Measurements from ENCODE around the gene TPX2.
"Not testable (repeated sequence)": the region's sequence is repeated elsewhere in the genome, so short reads cannot be mapped to it uniquely, and the experiment has no call there.

The TPX2 gene

DNA sequence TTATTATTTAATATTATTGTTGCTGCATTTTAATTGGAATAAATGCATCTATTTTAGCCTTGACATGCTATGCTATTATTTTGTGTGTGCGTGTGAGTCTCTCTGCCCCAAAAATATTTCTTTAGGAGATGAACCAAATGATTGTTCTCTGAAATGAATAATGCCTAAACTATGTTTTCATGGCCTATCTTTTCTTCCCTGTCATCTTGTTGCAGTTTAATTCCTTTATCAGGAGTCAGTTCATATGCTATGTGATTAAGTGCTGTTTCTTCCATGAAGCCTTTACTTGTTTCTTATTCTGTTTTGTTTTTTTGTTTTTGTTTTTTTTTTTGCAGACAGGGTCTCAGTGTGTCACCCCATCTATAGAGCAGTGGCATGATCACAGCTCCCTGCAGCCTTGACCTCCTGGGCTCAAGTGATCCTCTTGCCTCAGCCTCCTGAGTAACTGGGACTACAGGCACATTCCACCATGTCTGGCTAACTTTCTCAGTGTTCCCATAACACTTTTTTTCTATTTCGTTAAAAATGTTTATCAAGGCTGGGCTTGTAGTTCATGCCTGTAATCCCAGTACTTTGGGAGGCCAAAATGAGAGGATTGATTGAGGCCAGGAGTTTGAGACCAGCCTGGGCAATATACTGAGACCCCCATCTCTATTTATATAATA is 25.7 kb downstream of the TPX2 start:
- no peak for DNase-seq (ENCODE audit: low read depth)

DNA sequence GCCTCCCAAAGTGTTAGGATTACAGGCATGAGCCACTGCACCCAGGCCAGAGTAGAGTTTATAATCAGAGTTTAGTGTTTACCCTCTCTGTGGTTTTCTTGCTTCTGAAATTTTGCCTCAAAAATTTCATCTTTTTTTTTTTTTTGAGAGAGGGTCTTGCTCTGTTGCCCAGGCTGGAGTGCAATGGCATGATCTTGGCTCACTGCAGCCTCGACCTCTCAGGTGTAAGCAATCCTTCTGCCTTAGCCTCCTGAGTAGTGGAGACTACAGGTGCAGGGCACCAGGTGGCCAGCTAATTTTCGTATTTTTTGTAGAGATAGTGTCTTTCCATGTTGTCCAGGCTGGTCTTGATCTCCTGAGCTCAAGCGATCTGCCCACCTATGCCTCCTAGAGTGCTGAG is 28.7 kb downstream of the TPX2 start:
- no peak for DNase-seq (ENCODE audit: low read depth)

DNA sequence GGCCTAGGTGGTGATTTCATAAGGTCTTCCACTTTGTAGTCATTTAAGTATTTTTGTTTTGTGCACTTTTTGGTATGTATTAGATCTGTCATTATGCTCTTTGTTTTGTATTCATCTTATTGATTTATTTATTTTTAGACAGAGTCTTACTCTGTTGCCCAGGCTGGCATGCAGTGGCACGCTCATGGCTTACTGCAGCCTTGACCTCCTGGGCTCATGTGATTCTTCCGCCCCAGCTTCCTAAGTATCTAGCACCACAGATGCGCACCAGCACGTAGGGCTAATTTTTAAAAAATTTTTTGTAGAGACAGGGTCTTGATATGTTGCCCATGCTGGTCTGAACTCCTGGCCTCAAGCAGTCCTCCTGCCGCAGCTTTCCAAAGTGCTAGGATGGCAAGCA is 30.6 kb downstream of the TPX2 start:
- DNase-seq (ENCODE audit: low read depth) = no peak

DNA sequence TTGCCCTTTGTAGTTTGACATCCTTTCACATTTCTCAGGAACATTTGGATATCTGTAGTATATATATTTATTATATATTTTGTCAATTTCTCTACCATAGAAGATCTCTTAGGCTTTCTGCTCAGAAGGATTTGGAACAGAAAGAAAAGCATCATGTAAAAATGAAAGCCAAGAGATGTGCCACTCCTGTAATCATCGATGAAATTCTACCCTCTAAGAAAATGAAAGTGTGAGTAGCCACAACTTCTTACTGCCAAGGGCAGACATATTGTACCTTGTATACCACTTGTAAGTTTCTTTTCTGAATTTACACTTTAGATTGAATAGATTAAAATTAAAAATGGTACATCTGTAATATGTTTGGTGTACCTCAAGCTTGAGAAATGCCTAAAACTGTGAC is 31.2 kb downstream of the TPX2 start:
- no peak for DNase-seq (ENCODE audit: low read depth)

DNA sequence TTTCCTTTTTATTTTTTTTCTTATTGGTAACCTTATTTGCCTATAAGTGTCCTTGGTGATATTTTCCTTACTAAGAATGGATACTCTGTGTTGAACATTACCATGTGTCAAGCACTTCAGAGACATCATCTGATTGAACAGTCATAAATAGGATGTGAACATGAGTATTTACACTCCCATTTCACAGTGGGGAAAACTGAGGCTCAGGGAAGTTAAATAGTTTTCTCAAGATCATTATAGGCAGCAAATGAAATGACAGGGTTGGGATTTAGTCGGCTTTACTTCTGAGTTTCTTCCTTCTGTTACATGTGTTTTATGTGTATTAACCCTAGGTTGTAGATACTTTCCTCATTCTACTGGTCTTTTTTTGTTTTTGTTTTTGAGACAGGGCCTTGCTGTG is 35.3 kb downstream of the TPX2 start:
- no peak for DNase-seq (ENCODE audit: low read depth)

- no peak for DNase-seq (ENCODE audit: low read depth)
These were observed 41.7 kb downstream of the TPX2 start for GRCh38 chr20:31780839-31781238.

DNA sequence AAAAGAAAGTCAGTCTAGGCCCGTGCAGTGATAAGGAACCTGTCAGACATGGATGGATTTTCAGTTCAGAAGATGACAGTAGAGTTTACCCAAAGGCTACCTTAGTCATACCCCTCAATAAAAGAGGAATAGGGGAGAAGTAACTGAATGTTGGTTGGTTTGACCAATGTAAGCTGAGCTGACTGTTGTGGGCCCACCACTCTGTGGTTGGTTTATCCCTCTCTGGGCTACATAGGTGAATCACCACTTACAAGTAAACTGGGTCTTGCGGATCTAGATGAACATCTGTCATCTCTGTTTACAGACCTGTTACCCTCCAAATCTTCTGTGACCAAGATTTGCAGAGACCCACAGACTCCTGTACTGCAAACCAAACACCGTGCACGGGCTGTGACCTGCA is 42.9 kb downstream of the TPX2 start:
- no peak for DNase-seq (ENCODE audit: low read depth)

DNA sequence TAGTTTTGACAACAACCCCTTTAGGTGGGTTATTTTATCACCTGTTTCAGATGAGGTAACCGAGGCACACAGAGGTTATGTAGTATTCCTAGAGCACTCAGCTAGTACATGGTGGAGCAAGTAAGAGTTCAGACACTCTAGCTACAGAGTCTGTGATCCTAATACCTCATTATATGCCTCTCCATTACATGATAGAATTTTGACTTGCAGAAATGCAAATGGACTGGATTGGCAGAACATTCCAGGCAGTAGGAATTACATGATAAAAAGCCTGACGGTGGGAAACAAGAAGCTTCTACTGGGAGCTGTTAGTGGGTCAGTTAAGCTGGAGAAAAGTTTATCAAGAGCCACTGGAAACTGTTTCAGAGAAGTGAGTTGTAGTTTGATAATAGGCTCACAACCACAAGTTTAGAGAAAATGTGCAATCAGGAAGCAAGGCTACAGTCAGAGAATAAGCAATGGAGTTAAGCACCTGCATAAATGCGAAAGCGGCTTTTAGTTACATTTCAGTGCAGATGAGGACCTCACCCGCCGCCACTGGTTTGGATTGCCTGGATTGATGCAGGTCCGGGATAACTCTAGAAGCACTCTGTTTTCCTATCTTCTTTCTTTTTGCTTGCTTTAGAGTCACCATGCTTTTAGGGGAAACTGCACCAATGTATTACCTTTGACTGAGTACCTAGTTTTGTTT is 45.4 kb downstream of the TPX2 start:
- DNase-seq (ENCODE audit: low read depth) = no peak

GRCh38 chr20:31785089-31785488 is 46.0 kb downstream of the TPX2 start:
- no peak for DNase-seq (ENCODE audit: low read depth)

DNA sequence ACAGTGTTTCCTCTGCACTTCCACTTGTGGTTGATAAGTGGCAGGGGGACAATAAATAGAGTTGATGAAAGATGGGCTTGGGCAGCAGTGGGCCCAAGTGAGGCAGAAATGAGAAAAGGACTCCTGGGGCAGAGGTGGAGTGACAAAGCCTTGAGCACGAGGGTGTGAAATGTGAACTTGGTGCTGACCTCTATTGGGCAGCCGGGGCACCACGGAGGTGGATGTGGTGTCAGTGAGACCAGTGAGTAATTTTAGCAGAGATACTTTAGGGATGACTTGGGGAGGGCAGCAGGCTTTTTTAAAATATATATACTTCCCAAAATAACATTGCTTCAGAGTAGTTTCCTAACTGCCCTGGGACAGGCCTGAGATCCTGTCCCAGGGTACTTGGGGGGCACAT is 49.5 kb downstream of the TPX2 start:
- no peak for DNase-seq (ENCODE audit: low read depth)

- no peak for DNase-seq (ENCODE audit: low read depth)
These were observed 51.3 kb downstream of the TPX2 start for GRCh38 chr20:31790401-31790800.

GRCh38 chr20:31797364-31797763 is 58.3 kb downstream of the TPX2 start:
- no peak for DNase-seq (ENCODE audit: low read depth)

DNA sequence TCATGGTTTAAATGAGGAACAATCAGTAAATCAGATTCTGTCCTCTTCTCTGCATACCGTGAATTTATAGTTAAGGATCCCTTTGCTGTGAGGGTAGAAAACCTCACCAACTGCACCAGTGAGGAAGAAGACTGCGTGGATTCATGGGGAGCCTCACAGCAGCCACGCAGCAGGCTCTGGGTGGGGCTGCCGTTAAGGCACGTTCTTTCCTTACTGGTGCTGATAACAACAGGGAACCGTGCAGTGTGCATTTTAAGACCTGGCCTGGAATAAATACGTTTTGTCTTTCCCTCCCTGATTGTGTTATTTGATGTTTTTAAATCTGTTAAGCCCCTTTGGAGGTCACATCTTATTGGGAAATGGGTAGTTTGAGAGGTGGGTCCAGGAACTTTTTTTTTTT is 62.4 kb downstream of the TPX2 start:
- no peak for DNase-seq (ENCODE audit: low read depth)

GRCh38 chr20:31803552-31804291 is 64.6 kb downstream of the TPX2 start:
- no peak for DNase-seq (ENCODE audit: low read depth)

DNA sequence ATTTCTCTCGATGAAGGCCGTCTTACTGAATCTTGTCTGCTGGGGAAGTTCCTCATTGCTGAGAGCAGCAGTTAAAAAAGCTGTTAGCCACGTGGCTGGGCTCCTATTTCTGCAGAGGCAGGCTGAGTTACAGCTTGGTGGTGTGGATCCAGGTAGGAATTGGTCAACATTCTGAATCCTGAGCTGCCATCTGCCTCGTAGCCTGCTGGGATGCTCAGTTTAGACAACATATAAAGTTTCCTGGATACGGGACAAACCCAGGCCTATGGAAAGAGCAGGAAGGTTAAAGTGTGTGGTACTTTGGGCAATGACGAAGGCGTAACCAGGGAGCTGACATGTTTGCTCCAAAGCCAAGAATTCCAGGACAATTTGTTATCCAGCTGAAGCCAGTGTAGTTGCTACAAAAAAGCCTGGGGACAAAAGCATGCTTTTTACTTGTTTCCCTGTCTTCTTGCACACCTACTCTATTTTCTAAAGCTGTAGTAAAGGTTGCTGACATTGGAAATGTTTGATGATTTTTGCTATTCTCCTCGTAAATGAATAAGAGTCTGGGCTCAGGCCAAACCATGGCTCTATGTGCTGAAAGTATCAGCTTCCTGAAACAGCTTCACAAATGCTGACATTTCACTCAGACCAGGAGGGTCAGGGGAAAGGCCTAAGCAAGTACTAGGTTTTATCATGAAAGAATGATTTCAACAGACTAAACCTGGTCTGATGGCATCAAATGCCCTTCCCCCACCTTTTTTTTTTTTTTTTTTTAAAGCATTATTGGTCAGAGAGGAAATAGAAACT is 67.7 kb downstream of the TPX2 start:
- DNase-seq (ENCODE audit: low read depth) = no peak

DNA sequence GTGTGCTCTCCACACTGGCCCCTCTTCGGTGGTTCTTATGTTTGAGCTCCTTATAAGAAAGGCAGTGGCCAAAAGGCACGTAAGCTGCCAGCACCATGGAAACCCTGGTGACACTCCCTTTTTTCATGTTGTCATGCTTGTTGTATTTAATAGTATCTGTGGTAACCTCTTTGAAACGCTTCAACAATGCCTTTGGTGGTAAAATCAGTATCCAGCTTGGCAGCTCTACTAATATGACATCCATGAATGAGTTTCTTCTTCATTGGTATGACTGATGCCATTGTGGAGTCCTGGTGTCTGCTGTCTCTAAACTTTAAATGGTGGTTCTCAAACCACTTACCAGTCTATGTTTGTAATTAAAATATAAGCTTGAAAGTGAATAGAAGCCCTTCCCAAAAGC is 69.4 kb downstream of the TPX2 start:
- DNase-seq (ENCODE audit: low read depth) = no peak

- no peak for DNase-seq (ENCODE audit: low read depth)
These were observed 70.6 kb downstream of the TPX2 start for GRCh38 chr20:31809661-31810060.

DNA sequence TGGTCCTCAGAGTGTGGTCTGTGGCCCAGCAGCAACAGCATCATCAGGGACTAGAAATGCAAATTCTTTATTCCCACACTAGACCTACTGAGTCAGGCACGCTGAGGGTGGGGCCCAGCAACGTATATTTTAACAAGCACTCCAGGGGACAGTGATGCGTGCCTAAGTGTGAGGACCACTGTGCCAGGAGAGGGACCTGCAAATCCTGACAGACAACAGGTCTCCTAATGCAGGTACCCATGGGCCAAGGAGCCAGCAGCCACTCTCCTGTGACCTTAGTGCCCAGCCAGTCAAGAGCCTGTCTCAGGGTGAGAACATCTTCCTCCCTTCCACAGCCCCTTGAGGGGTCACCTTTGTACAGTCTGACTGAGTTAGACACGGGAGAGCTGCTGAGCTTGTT is 72.1 kb downstream of the TPX2 start:
- DNase-seq (ENCODE audit: low read depth) = no peak

DNA sequence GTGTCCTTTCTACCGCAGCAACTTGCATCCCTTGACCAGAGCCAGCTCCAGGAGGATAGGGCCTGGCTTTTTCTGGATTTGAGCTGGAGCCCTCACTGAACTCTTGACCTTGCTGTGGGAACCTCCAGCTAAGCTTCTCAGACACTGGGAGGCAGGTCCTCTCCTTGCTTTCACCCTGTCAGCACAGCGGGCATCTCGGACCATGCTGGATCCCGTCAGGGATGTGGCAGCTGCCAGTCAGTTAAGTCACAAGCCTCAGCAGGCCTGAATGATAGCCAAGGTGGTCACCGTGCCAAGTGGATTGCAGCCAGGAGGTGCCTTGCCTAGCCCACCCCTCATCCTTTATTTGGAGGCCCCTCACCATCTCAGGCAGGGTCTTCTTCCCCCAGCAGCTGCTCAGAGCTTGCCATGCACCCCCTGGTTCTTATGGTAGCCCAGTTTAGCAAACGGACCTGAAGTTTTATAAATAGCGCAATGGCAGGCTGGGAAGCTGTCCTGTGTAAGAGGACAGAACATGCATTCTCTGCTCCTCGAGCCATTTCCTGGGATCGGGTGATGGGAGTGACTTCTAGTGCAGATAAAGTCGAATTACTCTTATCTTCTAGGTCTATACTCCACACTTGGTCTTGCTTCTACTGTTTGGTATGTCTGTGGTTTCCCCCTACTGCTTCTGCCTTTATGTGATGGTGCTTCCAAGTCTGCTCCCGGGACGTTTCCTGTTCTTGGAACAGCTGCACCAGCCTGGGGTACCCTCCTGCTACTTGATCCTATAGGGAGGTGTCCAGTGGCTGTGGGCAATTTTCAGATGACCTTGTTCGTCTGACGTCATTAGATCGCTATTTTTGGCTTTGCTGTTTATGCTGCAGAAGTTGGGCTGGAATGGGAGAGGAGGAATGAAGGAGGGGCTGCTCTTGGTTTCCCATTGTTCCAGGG is 73.0 kb downstream of the TPX2 start:
- no peak for DNase-seq (ENCODE audit: low read depth)

GRCh38 chr20:31813611-31814010 is 74.5 kb downstream of the TPX2 start:
- no peak for DNase-seq (ENCODE audit: low read depth)

DNA sequence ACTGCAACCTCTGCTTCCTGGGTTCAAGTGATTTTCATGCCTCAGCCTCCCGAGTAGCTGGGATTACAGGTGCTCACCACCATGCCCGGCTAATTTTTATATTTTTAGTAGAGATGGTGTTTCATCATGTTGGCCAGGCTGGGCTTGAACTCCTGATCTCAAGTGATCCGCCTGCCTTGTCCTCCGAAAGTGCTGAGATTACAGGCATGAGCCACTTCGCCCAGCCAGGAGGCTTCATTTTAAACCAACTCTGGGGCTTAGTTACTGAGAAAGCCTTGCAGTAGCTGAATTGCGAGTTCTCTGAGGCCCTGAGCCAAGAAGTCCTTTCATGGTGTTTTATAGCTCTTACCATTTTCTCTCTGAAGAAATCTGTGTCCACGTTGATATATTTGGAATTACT is 75.1 kb downstream of the TPX2 start:
- not testable (repeated sequence) for DNase-seq (ENCODE audit: low read depth)
